ENCODE data around the gene OSCAR. TPM values are rescaled to one million over a fixed set of nuclear protein-coding genes. Genes with fewer than 3 reads are reported as not detected.

Gene OSCAR
- total RNA-seq, 4 donors from 2014 or later = 0.29 to 5.0 (median 1.6) TPM

DNA sequence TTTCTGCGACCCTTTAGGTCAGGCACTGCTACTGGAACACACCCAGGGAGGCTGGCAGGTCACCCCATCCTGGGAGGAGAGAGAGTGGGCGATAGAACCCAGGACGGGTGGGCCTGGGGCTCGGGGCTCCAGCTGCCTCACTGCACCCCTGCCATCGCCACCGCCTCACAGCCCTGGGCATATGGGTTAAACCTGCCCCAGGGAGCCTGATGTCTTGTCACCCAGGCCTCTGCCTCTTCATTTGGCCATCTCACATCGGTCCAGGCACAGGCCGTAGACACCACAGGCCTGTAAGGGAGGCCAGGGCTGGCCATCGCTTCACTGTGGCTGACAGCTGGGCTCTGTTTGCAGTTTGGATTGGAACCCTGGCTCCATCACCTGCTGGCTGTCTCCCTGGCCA, 25.1 kb upstream of the OSCAR start:
- Histone ChIP-seq H3K4me3 (no peak overlapping the region), H3K4me1 (no peaks in the 10 kb centered on the region), H3K36me3 (peaks cover 83 to 99% (median 97%) of the 10 kb centered on the region in 4 donors), H3K27me3 (no peaks in the 10 kb centered on the region), H3K9me3 (no peaks in the 10 kb centered on the region), H3K27ac (replicated peaks in 1 of 4) (no peak overlapping the region)
- WGBS = 90% methylated on average over 5 of the region's 9 CpGs
- no peak for DNase-seq (ENCODE audit: extremely low spot score)
- intact Hi-C loops (cut with DNase I) = no loop called here
- no peak for TF ChIP-seq EP300 (IDR thresholded peaks at IDR 0.05)
- TF ChIP-seq POLR2AphosphoS5 (IDR thresholded peaks at IDR 0.05) = no peak
- TF ChIP-seq POLR2A (IDR thresholded peaks at IDR 0.05; ENCODE audit: low read depth) = no peak
- TF ChIP-seq CTCF (IDR thresholded peaks at IDR 0.05) = no peak

DNA sequence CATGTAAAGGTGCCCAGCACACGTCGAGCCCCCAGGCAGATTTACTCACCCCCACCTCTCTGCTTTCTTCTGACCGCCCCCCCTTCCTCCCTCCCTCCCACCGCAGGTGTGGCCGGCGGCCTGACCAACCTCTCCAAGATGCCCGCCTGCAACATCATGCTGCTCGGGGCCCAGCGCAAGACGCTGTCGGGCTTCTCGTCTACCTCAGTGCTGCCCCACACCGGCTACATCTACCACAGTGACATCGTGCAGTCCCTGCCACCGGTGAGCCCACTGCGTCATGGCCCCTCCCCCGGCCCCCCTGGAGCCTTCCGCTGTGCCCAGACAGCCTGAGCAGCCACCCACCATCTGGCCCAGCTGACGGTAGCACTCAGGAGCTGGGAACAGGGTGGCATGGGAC, 23.8 kb upstream of the OSCAR start:
- 92% methylated on average over 17 of the region's 19 CpGs for WGBS

GRCh38 chr19:54123682-54124081, 23.1 kb upstream of the OSCAR start:
- Histone ChIP-seq H3K4me1 (no peaks in the 10 kb centered on the region), H3K9me3 (no peaks in the 10 kb centered on the region), H3K27ac (replicated peaks in 1 of 4) (no peak overlapping the region), H3K36me3 (peaks cover 69 to 100% (median 99%) of the 10 kb centered on the region in 4 donors), H3K4me3 (no peak overlapping the region), H3K27me3 (no peaks in the 10 kb centered on the region)
- DNase-seq (ENCODE audit: extremely low spot score) = no peak
- WGBS = 87% methylated on average over 6 of the region's 17 CpGs
- intact Hi-C loops (cut with DNase I) = no loop called here
- no peak for TF ChIP-seq CTCF (IDR thresholded peaks at IDR 0.05)
- no peak for TF ChIP-seq POLR2A (IDR thresholded peaks at IDR 0.05; ENCODE audit: low read depth)
- no peak for TF ChIP-seq EP300 (IDR thresholded peaks at IDR 0.05)
- TF ChIP-seq POLR2AphosphoS5 (IDR thresholded peaks at IDR 0.05) = no peak

More for the DNA sequence above, 23.8 kb upstream of the OSCAR start:
- Histone ChIP-seq H3K9me3 (no peaks in the 10 kb centered on the region), H3K4me1 (no peaks in the 10 kb centered on the region), H3K4me3 (no peak overlapping the region), H3K27me3 (no peaks in the 10 kb centered on the region), H3K27ac (replicated peaks in 1 of 4) (no peak overlapping the region), H3K36me3 (peaks cover 75 to 100% (median 99%) of the 10 kb centered on the region in 4 donors)
- DNase-seq (ENCODE audit: extremely low spot score) = no peak
- TF ChIP-seq CTCF (IDR thresholded peaks at IDR 0.05) (no peak), POLR2A (IDR thresholded peaks at IDR 0.05; ENCODE audit: low read depth) (no peak), EP300 (IDR thresholded peaks at IDR 0.05) (no peak), POLR2AphosphoS5 (IDR thresholded peaks at IDR 0.05) (no peak)
- intact Hi-C loops (cut with DNase I) = no loop called here

DNA sequence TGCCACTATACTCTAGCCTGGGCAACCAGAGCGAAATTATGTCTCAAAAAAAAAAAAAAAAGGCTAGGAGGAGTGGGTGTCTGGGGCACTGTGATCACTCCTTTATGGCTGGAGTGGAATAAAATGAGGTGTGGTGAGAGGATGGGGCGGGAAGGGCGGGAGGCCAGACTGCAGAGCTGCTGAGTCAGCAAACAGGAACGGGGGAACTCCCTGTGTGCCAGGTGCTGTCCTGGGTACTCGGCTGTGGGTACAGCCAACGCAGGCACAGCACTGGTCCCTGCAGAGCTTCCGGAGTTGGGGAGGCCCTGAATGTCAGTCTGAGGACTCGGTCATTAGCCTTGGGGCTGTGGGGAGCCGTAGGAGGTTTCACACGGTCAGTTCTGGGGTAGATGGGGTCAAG, 20.7 kb upstream of the OSCAR start:
- DNase-seq (ENCODE audit: extremely low spot score) = no peak
- Histone ChIP-seq H3K9me3 (no peaks in the 10 kb centered on the region), H3K36me3 (peaks cover 51 to 83% (median 80%) of the 10 kb centered on the region in 4 donors), H3K4me1 (peaks cover 9 to 11% (median 11%) of the 10 kb centered on the region in 4 donors), H3K27ac (replicated peaks in 1 of 4) (no peak overlapping the region), H3K27me3 (no peaks in the 10 kb centered on the region), H3K4me3 (no peak overlapping the region)
- TF ChIP-seq POLR2AphosphoS5 (IDR thresholded peaks at IDR 0.05) = no peak
- no peak for TF ChIP-seq EP300 (IDR thresholded peaks at IDR 0.05)
- no peak for TF ChIP-seq CTCF (IDR thresholded peaks at IDR 0.05)
- TF ChIP-seq POLR2A (IDR thresholded peaks at IDR 0.05; ENCODE audit: low read depth) = no peak
- intact Hi-C loops (cut with DNase I) = no loop called here
- 96% methylated on average over 9 of the region's 10 CpGs for WGBS

Measured in esophagus muscularis mucosa (tissue), 4 donors.